NB4 (cell line): ENCODE data around the gene E2F3.

Experiments used
- MYC ChIP-seq: IDR thresholded peaks from 2 replicates; pipeline ENCODE4 v1.6.1; 2011; ENCODE audit warnings: low read depth, low read length
- TF ChIP-seq, protein P1 (sequence below): IDR thresholded peaks from one replicate; pipeline ENCODE4 v1.5.1; 2012; ENCODE audit warnings: low read depth, low read length

DNA sequence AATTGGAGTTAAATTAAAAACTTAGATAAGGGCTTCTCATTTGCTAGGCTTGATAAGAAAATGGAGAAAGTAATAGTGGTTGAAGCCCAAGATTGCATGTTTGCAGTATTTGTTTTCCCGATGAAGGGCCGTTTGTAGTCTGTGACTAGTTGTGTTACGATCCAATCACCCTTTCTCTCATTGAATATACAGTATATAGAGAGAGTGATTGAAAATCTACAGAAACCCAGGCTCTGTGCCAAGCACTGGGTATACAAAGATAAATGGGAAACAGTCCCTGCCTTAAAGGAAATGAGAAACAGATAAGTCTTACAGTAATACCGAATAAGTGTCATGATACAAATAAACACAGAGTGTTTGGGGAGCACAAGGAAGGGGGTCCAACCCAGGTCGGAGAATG, 77.4 kb downstream of the E2F3 start:
- TF ChIP-seq, protein P1, sequence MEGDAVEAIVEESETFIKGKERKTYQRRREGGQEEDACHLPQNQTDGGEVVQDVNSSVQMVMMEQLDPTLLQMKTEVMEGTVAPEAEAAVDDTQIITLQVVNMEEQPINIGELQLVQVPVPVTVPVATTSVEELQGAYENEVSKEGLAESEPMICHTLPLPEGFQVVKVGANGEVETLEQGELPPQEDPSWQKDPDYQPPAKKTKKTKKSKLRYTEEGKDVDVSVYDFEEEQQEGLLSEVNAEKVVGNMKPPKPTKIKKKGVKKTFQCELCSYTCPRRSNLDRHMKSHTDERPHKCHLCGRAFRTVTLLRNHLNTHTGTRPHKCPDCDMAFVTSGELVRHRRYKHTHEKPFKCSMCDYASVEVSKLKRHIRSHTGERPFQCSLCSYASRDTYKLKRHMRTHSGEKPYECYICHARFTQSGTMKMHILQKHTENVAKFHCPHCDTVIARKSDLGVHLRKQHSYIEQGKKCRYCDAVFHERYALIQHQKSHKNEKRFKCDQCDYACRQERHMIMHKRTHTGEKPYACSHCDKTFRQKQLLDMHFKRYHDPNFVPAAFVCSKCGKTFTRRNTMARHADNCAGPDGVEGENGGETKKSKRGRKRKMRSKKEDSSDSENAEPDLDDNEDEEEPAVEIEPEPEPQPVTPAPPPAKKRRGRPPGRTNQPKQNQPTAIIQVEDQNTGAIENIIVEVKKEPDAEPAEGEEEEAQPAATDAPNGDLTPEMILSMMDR: no peak
- TF ChIP-seq MYC: no peak
